Adipocyte (in vitro differentiated cells): ENCODE data around the gene CAMK2B.

ENCODE experiments used
- DNase-seq: peaks from one replicate; pipeline ENCODE4 v3.0.0-alpha.2; 2015; ENCODE audit warnings: low read depth
- H3K27me3 ChIP-seq: replicated peaks from 2 replicates; pipeline ENCODE4 v1.7.0; 2013; ENCODE audit warnings: mild to moderate bottlenecking, low read length, moderate library complexity; ENCODE audit not compliant: control insufficient read depth, insufficient read depth
- H3K36me3 ChIP-seq: 2 replicates; pipeline ENCODE4 v1.7.0; 2013; ENCODE audit warnings: low read length, mild to moderate bottlenecking, moderate library complexity; ENCODE audit not compliant: control insufficient read depth, insufficient read depth, severe bottlenecking
- H3K4me1 ChIP-seq: 2 replicates; pipeline ENCODE4 v1.7.0; 2013; ENCODE audit warnings: mild to moderate bottlenecking, low read length, moderate library complexity; ENCODE audit not compliant: control insufficient read depth, insufficient read depth
- H3K4me3 ChIP-seq: 2 replicates; pipeline ENCODE4 v1.7.0; 2013; ENCODE audit warnings: mild to moderate bottlenecking, low read length, moderate library complexity
- H3K9ac ChIP-seq: 2 replicates; pipeline ENCODE4 v1.7.0; 2013; ENCODE audit warnings: mild to moderate bottlenecking, low read length, moderate library complexity
- H3K9me3 ChIP-seq: 2 replicates; pipeline ENCODE4 v1.7.0; 2013; ENCODE audit warnings: mild to moderate bottlenecking, low read length, moderate library complexity; ENCODE audit not compliant: control insufficient read depth

The CAMK2B gene

GRCh38 chr7:44348300-44348699, 22.9 kb upstream of the CAMK2B start:
- no peak for DNase-seq
- Histone ChIP-seq H3K9me3 (peaks cover 10% of the 10 kb centered on the region), H3K36me3 (no peaks in the 10 kb centered on the region), H3K9ac (no peak overlapping the region), H3K27me3 (peaks cover 4% of the 10 kb centered on the region), H3K4me3 (no peak overlapping the region), H3K4me1 (no peaks in the 10 kb centered on the region)

- H3K4me1 ChIP-seq, result no peaks in the 10 kb centered on the region
- peaks cover 4% of the 10 kb centered on the region for H3K27me3 ChIP-seq
- no peaks in the 10 kb centered on the region for H3K36me3 ChIP-seq
- H3K9ac ChIP-seq, result no peak overlapping the region
- DNase-seq, result no peak
- peaks cover 16% of the 10 kb centered on the region for H3K9me3 ChIP-seq
- no peak overlapping the region for H3K4me3 ChIP-seq
These were observed 22.2 kb upstream of the CAMK2B start for GRCh38 chr7:44347546-44348114.

- H3K4me1 ChIP-seq, result no peaks in the 10 kb centered on the region
- no peak for DNase-seq
- H3K36me3 ChIP-seq, result no peaks in the 10 kb centered on the region
- H3K9ac ChIP-seq, result no peak overlapping the region
- no peak overlapping the region for H3K4me3 ChIP-seq
- peaks cover 4% of the 10 kb centered on the region for H3K27me3 ChIP-seq
- peaks cover 14% of the 10 kb centered on the region for H3K9me3 ChIP-seq
These were observed 20.7 kb upstream of the CAMK2B start for GRCh38 chr7:44346063-44346462.

GRCh38 chr7:44341401-44341800, 16.0 kb upstream of the CAMK2B start:
- H3K4me1 ChIP-seq, result no peaks in the 10 kb centered on the region
- H3K27me3 ChIP-seq, result peaks cover 4% of the 10 kb centered on the region
- H3K9me3 ChIP-seq, result peaks cover 21% of the 10 kb centered on the region
- no peaks in the 10 kb centered on the region for H3K36me3 ChIP-seq
- DNase-seq, result no peak
- no peak overlapping the region for H3K9ac ChIP-seq
- H3K4me3 ChIP-seq, result no peak overlapping the region

GRCh38 chr7:44338600-44338999, 13.2 kb upstream of the CAMK2B start:
- H3K27me3 ChIP-seq, result no peaks in the 10 kb centered on the region
- no peak for DNase-seq
- H3K9me3 ChIP-seq, result peaks cover 22% of the 10 kb centered on the region
- H3K9ac ChIP-seq, result no peak overlapping the region
- H3K4me3 ChIP-seq, result no peak overlapping the region
- peaks cover 8% of the 10 kb centered on the region for H3K4me1 ChIP-seq
- no peaks in the 10 kb centered on the region for H3K36me3 ChIP-seq

- Histone ChIP-seq H3K4me1 (peaks cover 10% of the 10 kb centered on the region), H3K9me3 (peaks cover 15% of the 10 kb centered on the region), H3K9ac (no peak overlapping the region), H3K27me3 (no peaks in the 10 kb centered on the region), H3K36me3 (no peaks in the 10 kb centered on the region), H3K4me3 (no peak overlapping the region)
- DNase-seq, result no peak
These were observed 11.1 kb upstream of the CAMK2B start for GRCh38 chr7:44336491-44336890.

GRCh38 chr7:44335184-44335583, 9.8 kb upstream of the CAMK2B start:
- H3K36me3 ChIP-seq, result no peaks in the 10 kb centered on the region
- peaks cover 10% of the 10 kb centered on the region for H3K4me1 ChIP-seq
- no peaks in the 10 kb centered on the region for H3K27me3 ChIP-seq

GRCh38 chr7:44334734-44335097, 9.3 kb upstream of the CAMK2B start:
- Histone ChIP-seq H3K27me3 (no peaks in the 10 kb centered on the region), H3K4me3 (no peak overlapping the region), H3K9ac (no peak overlapping the region), H3K36me3 (no peaks in the 10 kb centered on the region), H3K4me1 (peaks cover 10% of the 10 kb centered on the region), H3K9me3 (peaks cover 15% of the 10 kb centered on the region)
- no peak for DNase-seq

More at GRCh38 chr7:44335184-44335583, 9.8 kb upstream of the CAMK2B start:
- no peak overlapping the region for H3K9ac ChIP-seq
- DNase-seq, result no peak
- H3K4me3 ChIP-seq, result no peak overlapping the region
- H3K9me3 ChIP-seq, result peaks cover 15% of the 10 kb centered on the region

GRCh38 chr7:44333911-44334733, 8.7 kb upstream of the CAMK2B start:
- peaks cover 15% of the 10 kb centered on the region for H3K9me3 ChIP-seq
- no peaks in the 10 kb centered on the region for H3K36me3 ChIP-seq
- H3K4me1 ChIP-seq, result peaks cover 10% of the 10 kb centered on the region
- no peak overlapping the region for H3K9ac ChIP-seq
- no peaks in the 10 kb centered on the region for H3K27me3 ChIP-seq
- no peak for DNase-seq
- no peak overlapping the region for H3K4me3 ChIP-seq

GRCh38 chr7:44331682-44332081, 6.3 kb upstream of the CAMK2B start:
- DNase-seq, result no peak

GRCh38 chr7:44330331-44330730, 4.9 kb upstream of the CAMK2B start:
- H3K27me3 ChIP-seq, result peaks cover 11% of the 10 kb centered on the region
- no peak for DNase-seq
- H3K4me3 ChIP-seq, result no peak overlapping the region
- H3K9ac ChIP-seq, result no peak overlapping the region
- H3K9me3 ChIP-seq, result no peaks in the 10 kb centered on the region
- H3K36me3 ChIP-seq, result no peaks in the 10 kb centered on the region
- H3K4me1 ChIP-seq, result peaks cover 10% of the 10 kb centered on the region

More at GRCh38 chr7:44331682-44332081, 6.3 kb upstream of the CAMK2B start:
- H3K9me3 ChIP-seq, result peaks cover 4% of the 10 kb centered on the region
- no peak overlapping the region for H3K4me3 ChIP-seq
- H3K4me1 ChIP-seq, result peaks cover 10% of the 10 kb centered on the region
- H3K9ac ChIP-seq, result no peak overlapping the region
- H3K36me3 ChIP-seq, result no peaks in the 10 kb centered on the region
- H3K27me3 ChIP-seq, result peaks cover 5% of the 10 kb centered on the region
